ENCODE measurements around the gene DOCK2. TPM values are rescaled to one million over a fixed set of nuclear protein-coding genes. Genes with fewer than 3 reads are reported as not detected.

Gene DOCK2
- total RNA-seq (2021; ENCODE audit: unreplicated experiment) (1.4 TPM), Bru-seq, nascent RNA (percentile 15 among the genes with signal in this experiment), BruChase-seq, experiment 1, labeled RNA remaining after a 2-hour chase (percentile 16 among the genes with signal in this experiment), BruChase-seq, experiment 2, labeled RNA remaining after a 6-hour chase (percentile 19 among the genes with signal in this experiment)
- 0.25 TPM for polyA plus RNA-seq (2012; ENCODE audit: insufficient read length)
- long read RNA-seq, partial matches to known transcripts: 0 of 3 reads
- long read RNA-seq, other reads (novel, unspliced or antisense): 3 of 3 reads

- no peak for ATAC-seq
- CTCF ChIA-PET: no interaction called here
- POLR2A ChIA-PET: no interaction called here
- H3K36me3 ChIP-seq (ENCODE audit: control insufficient read depth, insufficient read depth, low read length): no peaks in the 10 kb centered on the region
- H3K27me3 ChIP-seq (ENCODE audit: control insufficient read depth, insufficient read depth, low read length): no peaks in the 10 kb centered on the region
- no TSS peak for BruUV-seq (replicated peaks)
- H3K27ac ChIP-seq (ENCODE audit: low read length): no peak within 1 kb of the TSS
- no peak within 1 kb of the TSS for H3K4me3 ChIP-seq (ENCODE audit: low read depth in 2 of 2, low read length in 2 of 2)
- no peak for TF ChIP-seq REST (IDR thresholded peaks at IDR 0.05; ENCODE audit: insufficient read depth in 1 of 2, low read depth in 2 of 2, low read length in 1 of 2)
- H3K4me1 ChIP-seq (ENCODE audit: control insufficient read depth, insufficient read depth, low read length): no peaks in the 10 kb centered on the region
- DNase-seq (ENCODE audit: low read depth, low spot score): no peak
- in situ Hi-C loops (cut with HindIII; ENCODE audit: low pct_unique_long_range_greater_than_20kb, low sequenced_read_pairs): no loop called here
- H3K9me3 ChIP-seq (ENCODE audit: control insufficient read depth, insufficient read depth, low read depth, low read length): peaks cover 6% of the 10 kb centered on the region; the same call in 1 of the 2 replicates
- intact Hi-C loops (cut with micrococcal nuclease; ENCODE audit: unreplicated experiment): no loop called here
Observed at GRCh38 chr5:169637085-169637548, at the start of gene DOCK2. Gene DOCK2, plus strand, starts transcription at chr5:169637275. Its CDS starts 52 bp downstream, at chr5:169637327.

GRCh38 chr5:169590602-169591001 lies 46.5 kb upstream of the DOCK2 start:
- ChIA-PET POLR2A (no interaction called here), CTCF (no interaction called here)
- TF ChIP-seq SIN3A (IDR thresholded peaks at IDR 0.05; ENCODE audit: borderline replicate concordance, insufficient read depth, low read depth, low read length): no peak
- no peak for TF ChIP-seq REST (IDR thresholded peaks at IDR 0.05; ENCODE audit: insufficient read depth in 1 of 2, low read depth in 2 of 2, low read length in 1 of 2)
- no peak for TF ChIP-seq CTCF (IDR thresholded peaks at IDR 0.05)
- TF ChIP-seq TCF7L2 (IDR thresholded peaks at IDR 0.05; ENCODE audit: low read depth, low read length): no peak
- TF ChIP-seq POLR2AphosphoS5 (IDR thresholded peaks at IDR 0.05; ENCODE audit: low read depth, low read length): no peak
- H3K4me1 ChIP-seq (ENCODE audit: control insufficient read depth, insufficient read depth, low read length): peaks cover 22% of the 10 kb centered on the region
- H3K4me3 ChIP-seq (ENCODE audit: low read depth in 2 of 2, low read length in 2 of 2): no peak overlapping the region
- peaks cover 60% of the 10 kb centered on the region for H3K36me3 ChIP-seq (ENCODE audit: control insufficient read depth, insufficient read depth, low read length)
- BruUV-seq (replicated peaks): no TSS peak
- H3K9me3 ChIP-seq (ENCODE audit: control insufficient read depth, insufficient read depth, low read depth, low read length): no peaks in the 10 kb centered on the region
- intact Hi-C loops (cut with micrococcal nuclease; ENCODE audit: unreplicated experiment) (no loop called here), in situ Hi-C loops (cut with HindIII; ENCODE audit: low pct_unique_long_range_greater_than_20kb, low sequenced_read_pairs) (no loop called here)
- peak overlapping the region; percentile 55; the same call in 1 of the 2 replicates for H3K27ac ChIP-seq (ENCODE audit: low read length)
- ATAC-seq (no peak), DNase-seq (ENCODE audit: low read depth, low spot score) (no peak)
- no peaks in the 10 kb centered on the region for H3K27me3 ChIP-seq (ENCODE audit: control insufficient read depth, insufficient read depth, low read length)
